NCI-H510A (cell line): ENCODE results near the gene SPDEF.

ENCODE experiments used
- DNase-seq: peaks from one replicate; lab custom pipeline; 2025; lab: John Stamatoyannopoulos, UW

SPDEF gene

DNA sequence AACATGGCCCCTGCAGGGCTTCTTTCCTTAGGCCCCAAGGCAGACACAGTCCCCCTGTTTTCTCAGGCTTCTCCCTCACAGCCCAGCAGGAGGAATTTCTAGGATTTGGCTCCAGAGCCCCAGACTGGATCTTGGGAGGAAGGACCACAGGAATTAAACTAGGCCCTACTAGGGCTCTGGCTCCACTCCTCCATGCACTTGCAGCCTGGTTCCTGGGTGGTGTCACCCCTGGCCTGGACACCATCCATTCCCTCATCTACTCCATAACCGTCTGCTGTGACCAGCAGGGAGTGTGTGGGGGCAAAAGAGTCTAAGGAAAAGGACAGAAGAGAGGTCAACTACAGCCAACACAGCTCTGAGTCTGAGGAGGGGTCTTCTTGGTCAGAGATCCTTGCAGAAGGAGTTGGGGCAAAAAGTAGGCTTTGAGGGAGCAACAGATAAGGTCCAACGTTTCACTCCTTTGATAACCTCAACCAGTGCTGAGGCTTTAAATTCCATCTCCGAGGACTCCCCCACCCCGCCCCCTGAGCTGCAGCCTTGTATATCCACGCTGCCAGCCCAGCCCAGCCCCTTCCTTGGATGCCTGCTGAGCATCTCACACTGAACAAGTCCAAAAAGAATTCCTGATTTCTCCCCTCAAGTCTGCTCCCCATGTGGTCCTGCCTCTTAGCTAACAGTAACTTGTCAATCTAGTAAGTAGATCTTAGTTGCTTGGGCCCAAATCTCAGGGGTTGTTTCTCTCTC is 27.9 kb upstream of the SPDEF start:
- no peak for DNase-seq

DNA sequence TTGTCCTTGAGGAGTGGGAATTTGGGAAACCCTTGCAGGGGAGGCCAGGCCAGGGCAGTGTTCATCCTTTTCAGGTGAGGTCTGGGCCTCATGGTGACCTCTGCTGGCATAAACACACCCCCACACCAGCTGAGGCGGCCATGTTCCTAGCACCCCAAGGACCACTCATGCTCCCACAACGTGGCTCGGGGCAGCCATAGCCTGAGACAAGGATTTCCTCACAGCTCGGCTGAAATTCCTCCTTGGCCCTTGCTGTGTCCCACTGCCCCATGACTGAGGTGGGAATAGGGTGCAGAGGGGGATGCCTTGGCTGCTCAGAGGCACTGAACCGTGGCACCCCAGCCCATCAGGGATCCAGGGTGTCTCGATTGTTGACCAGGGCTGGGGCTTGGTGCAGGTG is 27.3 kb upstream of the SPDEF start:
- DNase-seq, result no peak

DNA sequence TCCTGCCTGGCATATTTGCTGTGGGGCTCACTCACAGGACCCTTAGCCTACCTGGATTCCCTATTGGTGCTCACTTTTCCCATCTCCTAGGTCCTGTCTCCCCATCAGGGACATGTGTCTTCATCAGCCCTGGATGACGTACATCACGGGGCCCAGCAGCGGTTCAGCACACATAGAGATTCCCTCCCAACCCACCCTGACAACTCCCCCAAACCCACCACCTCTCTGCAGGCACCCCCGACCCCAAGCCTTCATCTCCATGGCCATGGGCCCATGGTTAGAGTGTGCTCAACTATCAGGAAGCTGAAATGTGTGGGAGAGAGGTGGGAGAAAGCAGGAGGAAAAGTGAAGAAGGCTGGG is 25.4 kb upstream of the SPDEF start:
- no peak for DNase-seq

DNA sequence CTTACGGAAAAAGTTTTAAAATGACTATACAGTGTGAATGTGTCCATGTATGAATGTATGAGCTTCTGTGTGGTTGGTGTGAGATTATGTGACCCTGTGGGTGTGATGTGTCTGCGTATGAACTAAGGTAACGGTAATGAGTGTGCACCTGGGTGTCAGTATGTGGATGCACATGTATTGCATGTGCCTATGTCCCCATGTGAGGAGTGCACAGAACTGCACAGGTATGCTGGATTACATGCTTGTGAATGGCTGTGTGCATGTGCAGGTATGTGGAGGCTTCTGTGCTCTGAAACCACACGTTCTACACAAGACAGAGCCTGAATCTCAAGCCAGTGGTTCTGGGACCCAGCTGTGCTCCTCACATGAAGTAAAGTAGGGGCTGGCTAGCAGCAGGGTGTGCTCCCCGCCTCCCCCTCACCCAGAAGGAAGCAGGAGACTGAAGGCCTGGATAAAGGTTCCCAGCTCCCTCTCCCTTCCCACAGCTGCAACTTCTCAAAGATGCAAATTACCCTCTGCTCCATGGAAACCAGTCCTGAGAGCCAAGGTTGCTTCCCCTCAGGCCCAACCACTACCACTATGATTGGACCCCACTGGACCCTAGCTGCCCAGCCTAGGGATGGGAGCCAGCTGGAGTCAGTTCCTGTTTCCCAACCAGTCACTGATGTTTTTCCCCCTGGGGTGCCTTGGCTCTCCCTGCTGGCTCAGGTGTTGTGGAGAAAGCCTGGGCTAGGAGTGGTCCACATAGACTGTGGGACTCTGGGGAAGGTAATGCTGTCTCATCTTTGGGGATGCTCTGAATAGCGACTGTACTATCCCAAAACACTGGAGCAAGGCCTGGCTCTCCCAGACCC is 24.8 kb upstream of the SPDEF start:
- no peak for DNase-seq

DNA sequence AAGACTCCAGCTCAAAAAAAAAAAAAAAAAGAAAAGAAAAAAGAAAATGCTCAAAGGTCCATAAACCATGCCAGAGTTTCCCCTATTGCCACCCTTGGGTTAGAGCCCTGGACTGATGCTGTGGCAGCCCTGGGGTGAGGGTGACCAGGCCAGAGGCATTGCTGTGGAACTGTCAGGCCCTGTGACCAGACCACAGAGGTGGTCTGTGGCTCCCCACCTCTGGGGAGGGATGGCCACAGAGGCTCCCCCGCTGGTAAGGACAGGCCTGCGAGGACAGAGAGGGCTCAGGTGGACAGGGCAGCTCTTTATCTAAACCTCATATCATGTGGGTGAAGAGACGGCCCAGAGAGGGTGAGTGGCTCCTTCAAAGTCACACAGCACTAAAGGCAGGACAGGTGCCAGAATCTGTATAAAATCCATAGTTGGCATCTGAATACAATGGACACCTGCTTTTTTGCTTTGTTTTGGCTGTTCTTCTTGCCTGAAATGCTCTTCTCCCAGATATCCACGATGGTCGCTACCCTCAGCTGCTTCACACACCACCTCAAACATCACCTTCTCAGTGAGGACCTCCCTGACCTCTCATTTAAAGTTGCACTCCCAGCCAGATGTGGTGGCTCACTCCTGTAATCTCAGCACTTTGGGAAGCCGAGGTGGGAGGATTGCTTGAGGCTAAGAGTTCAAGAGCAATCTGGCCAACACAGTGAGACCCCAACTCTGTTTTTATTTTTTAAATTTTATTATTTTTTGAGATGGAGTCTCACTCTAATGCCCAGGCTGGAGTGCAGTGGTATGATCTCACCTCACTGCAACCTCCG is 22.5 kb upstream of the SPDEF start:
- no peak for DNase-seq

DNA sequence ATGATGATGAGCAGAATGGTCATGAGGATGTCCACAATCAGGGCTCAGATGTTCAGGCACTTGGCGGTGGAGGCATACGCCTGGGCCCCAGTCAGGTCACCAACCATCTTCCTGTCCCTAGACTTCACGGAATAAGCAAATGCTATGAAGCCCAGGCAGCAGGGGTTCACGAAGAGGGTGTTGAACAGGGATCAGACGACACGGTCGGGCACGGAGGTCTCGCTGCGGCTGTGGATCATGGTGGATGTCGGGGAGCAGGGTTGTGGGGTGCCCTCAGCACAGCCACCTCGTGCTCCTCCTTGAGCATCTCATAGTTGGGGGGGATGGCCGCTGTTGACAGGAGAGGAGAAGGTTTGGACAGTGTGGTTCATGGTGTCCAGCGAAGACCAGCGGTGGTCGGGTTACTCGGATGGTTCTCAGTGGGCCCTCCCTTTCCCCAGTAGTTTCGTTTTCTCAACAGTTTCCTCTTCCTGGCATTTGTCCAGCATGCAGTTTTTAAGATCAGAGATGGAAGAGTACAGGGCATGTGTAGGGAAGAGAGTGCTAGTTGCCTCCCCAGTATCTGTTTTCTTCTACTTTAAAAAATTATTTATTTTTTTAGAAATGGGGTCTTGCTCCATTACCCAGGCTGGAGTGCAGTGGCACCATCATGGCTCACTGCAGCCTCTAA is 20.3 kb upstream of the SPDEF start:
- DNase-seq, result no peak

DNA sequence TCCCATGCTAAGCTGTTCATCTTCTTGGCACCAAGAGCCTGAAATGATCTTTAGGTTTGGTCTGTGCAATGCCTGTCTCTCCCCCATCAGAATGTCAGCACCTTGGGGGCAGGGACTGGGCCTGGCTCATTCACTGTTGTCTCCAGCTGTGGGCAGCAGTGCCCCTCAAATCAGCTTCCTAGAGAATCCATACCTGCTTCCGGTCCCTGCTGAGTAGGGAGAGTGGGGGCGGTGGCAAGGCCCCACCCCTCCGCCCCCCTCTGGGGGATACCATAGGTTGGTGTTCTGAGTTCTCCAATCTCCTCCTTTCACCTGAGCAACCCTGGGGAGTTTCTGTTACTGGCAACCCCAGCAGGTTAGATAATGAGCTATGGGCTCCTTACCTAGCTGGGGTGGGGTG is 19.2 kb upstream of the SPDEF start:
- no peak for DNase-seq

DNA sequence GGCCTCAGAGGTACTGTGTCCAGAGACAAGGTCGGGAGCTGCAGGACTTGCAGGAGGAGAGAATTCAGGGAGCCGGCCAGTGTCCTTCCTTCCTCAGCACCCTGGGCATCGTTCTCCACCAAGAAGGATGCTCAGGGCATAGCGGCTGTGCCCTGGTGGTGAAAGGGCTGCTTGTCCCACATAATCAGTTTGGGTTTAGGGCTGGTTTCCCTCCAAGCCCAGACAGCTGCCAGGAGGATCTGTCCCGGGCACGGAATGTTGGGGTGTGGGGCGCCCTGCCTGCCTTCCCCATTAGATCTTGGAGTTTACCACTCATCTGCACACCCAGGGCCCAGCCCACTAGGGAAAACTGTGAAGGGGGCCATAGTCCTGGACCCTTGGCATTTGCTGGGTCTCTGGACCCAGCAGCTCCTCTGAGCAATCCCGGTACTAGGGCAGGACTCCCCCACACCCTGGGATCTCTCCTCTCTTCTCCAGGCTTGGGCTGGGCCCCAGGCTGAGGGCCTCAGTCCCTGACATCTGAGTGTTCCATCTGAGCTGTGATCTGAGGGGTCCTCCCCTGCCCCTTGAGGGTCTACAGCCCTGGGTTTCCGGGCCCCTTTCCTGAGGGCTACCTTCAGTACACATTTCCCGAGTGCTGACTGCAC is 18.6 kb upstream of the SPDEF start:
- DNase-seq, result no peak

DNA sequence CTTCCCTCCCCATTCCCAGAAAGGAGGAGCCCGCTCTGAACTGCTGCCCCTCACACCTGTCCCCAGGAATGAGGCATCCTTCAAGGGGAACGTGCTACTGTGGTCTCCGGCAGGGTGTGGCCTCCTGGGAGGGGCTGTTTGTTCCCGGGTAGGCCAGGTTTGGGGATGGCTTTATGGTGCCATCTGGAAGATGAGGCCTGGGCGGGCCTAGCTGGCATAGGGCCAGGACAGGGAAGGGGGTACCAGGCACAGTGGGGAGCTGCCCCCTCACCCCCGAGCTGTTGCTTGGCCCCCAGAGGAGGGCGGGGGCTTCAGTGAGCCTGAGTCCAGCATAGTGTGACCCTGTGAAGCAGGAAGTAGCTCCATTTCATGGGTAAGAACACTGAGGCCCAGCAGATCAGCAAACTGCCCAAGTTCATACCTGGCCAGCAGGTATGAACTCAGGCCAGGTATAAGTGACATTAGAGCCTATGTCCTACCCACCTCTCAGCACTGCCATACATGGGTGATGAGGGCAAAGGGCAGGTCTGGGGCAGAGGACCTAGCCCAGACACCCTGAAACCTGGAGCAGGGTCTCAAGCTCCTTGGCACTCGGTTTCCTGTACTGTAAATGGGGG is 17.5 kb upstream of the SPDEF start:
- no peak for DNase-seq

DNA sequence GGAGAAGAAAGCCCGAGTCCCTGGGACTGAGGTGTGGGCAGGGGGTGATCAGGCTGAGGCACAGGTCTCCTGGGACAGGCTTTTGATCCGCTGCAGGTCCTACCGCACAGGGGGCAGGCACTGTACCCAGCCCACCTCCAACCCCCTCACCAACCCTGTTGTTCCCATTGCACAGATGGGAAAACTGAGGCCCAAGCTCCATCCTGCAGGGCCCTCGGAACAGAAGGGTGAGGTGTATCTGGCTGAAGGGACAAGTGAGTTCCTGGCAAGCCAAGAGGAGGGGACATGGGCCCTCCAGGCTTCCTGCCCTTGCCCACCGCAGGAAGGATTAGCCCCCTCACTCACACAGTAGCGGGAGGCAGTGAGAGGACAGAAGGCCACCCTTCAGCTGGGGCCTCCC is 16.5 kb upstream of the SPDEF start:
- no peak for DNase-seq

DNA sequence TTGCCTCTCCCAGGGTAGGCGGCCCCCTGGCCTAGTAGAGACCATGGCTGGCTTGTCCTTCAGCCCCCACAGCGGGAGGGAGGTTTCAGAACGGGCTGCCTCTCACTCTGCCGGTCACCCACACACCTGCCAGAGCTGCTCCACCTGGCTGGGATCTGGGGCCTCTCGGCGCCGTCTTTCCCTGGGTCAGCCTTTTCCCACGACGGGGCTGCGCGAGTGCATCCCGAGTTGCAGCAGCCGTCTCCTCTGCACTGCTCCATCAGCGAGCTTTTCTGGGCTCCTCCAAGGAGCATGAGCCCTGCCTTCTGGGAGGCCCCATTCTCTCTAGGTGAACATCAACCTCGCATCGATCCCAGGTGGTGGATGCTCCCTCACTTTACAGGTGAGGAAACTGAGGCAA is 15.9 kb upstream of the SPDEF start:
- DNase-seq, result no peak

DNA sequence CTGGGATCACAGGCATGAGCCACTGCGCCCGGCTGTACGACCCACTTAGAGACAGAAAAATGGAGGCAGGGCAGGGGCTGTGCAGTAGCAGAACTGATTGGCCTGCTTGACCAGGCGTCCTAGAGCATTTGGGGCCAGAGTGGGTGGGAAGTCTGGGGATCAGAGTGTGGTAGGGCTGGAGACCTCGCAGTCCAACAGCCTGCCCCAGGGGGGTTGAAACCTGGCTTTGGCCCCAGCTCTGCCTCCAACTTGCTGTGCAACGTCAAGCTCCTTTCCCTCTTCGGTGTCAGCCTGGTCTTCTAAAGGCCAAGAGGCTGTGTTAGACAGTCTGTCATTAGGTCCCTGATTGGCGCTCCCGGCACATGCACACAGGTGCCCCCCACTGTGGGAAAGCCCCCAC is 15.3 kb upstream of the SPDEF start:
- DNase-seq, result no peak

DNA sequence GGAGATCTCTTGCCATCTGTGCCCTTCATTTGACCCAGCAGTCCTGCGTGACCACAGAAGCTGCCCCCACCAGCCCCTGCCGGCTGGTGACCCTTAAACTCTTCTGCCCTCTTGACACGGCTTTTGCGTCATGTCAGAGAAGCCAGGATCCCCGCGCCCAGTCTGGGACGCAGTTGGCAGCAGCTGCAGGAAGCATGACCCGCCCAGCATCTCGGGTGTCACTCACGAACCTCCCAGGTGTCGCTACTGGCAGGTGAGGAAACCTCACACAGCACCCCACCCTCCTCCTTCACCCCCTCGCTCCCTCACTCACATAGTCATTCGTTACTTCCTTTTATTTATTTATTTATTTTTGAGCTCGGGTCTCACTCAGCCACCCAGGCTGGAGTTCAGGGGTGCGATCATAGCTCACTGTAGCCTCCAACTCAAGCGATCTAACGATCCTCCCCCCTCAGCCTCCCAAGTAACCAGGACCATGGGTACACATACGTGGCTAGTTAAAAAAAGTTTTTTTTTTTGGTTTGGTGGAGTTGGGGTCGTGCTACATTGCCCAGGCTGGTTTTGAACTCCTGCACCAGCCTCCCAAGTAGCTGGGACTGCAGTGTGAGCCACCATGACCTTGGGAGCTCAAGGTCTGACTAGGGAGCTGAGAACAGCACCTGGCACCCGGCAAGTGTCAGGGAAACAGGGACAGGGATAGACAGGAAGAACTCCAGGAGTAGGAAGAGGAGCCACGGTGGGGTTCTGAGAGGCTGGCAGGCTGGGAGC is 14.1 kb upstream of the SPDEF start:
- peak; percentile 85 for DNase-seq

DNA sequence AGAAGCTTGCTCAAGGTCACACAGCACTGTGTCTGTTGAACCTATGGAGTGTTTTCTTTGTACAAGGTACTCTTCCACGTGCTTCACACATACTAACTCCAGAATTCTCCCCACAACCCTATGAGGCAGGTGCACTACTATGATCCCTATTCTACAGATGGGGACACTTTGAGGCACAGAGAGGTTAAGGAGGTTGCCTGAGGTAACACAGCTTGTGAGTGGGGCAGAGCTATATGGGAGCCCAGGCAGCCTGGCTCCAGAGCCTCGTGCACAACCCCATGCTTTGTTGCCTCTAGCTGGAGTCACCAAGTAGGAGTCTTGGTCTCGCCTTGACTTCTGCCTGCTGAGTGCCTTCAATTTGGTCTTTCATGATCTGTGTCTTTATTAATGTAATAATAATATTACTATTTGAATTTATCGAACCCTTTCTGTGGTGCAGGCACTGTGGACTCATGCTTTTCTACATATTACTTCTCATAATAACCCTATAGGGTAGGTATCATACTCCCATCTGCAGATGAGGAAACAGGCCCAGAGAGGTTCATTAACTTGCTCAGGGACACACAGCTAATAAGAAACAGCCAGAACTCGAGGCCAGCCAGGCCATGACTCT is 13.3 kb upstream of the SPDEF start:
- no peak for DNase-seq

DNA sequence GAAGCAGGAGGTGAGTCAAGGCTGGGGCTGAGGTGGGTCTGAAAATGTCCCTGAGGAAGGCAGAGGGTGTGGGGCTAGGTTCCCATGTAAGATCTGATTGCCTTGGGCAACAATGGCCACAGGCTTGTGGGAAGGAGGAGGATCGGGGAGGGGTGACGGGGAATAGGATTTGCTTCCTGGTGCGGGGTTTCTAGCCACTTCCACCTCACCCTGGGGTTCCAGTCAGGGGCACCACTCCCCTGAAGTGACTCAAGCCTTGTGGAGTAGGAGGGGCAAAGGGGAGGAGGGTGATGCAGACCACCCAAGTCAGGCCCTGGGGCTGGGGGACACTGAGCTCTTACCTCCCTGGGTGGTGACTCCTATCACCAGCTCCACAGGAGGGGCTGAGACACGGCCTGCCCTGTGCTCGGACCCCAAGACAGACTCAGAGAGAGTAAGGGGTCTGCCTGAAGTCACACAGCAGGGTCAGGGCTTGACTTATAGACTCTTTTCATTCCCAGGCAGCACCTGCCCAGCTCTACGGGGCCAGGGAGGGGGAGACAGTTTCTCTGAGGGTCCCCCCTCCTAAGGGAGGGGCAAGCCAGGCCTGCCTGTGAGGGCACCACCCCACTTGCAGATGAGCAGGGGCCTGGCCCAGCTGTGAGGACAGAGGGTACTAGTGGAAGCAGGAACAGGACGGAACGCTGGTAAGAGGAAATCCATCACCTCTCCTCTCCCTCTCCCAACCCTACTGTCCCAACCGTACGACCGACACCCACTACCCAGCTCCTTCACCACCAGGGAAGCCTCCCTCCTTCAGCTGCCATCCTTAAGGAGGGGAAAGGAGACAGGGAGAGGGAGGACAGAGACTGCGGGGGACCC is 12.4 kb upstream of the SPDEF start:
- no peak for DNase-seq

DNA sequence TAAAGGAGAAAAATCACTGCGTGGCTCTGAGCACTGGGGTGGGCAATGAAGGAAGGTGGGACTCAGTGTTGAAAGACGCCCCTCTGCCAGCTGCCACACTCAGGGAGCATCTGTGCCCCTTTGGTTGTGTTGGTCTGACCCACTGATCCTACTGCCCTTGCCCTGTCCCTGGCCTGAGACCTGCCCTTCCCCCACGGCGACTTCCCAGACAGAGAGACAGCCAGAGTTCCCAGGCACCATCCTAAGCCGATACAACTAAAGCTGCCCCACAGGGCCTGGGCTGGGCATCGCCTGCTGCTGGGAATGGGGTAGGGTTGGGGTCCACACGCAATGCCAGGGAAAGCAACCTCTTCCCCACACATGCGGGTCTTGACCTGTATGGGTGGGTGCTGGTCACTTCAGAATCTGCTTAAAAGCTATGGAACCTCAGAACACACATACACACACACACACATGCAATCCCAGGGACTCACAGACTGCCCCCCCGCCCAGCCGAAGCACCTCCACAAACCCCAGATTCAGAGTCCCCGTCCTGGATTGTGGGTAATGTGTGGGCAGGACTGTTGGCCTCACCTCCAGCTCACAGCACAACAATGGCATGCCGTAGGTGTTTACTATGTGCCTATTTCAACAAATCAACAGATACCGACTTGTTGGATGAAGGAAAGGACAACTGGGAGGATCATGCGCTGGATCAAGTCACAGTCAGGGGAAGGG is 10.9 kb upstream of the SPDEF start:
- no peak for DNase-seq

DNA sequence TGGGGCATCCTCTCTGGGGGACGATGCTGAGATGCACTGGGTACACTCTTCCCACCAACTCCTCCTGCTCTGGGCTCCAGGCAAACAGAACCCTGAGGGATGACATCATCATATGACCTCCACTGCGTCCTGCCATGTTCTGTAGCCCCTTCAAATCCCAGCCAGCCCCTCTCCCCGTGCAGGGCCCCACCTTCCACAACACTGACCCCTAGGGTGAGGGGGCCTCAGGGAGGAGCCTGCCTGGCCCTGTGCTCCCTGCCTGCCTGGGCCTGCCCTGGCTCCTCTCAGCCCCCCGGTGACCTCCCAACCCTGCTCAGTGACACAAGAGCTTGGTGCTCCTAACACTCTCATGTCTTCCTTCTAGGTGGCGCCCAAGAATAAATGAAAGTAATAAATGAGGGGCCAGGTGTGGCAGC is 9.6 kb upstream of the SPDEF start:
- DNase-seq, result no peak

DNA sequence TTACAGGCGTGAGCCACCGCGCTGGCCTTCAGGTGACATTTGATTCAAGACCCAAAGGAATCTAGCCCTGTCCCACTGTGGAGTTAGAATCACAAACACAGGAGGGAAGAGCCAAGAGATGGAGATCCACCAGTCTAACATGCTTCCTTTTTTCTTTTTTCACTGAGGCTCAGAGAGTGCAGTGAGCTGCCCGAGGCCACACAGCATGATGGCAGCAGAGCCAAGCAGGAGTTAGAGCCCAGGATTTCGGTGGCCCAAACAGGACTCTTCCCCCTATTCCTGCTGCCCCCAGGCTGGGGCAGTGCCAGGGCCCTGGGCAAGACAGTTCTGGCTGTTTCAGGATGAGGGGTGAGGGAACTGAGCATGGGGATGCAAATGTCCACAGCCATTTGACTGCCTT is 8.1 kb upstream of the SPDEF start:
- no peak for DNase-seq

DNA sequence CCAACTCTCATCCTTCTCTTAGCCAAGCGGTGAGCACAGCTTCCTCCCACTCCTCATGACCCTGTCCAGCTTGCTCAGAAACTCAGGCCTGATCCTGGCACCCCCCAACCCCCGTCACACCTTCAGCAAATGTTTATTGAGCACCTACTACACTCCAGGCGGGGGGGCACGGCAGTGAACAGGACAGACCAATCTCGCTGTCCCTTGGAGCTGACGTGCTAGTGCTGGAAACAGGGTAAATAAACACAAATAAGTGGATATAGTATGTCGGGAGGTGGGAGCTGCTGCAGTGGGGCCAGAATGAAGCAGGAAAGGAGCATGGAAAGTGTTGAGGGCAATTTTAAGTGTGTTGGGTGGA is 7.4 kb upstream of the SPDEF start:
- no peak for DNase-seq
